KMS-11 (cell line): Measurements from ENCODE around the gene STMP1.
"Not testable (repeated sequence)": the region's sequence is repeated elsewhere in the genome, so short reads cannot be mapped to it uniquely, and the experiment has no call there.

Source experiments
- H2AFZ ChIP-seq: fragments of 200-600 bp; sonication (generic); 2 replicates; pipeline ENCODE4 v1.6.1; 2016; ENCODE audit warnings: antibody characterized with exemption, mixed run types, low read depth
- H3K27ac ChIP-seq: fragments of 200-600 bp; sonication (generic); 2 replicates; pipeline ENCODE4 v1.6.1; 2016; ENCODE audit warnings: mild to moderate bottlenecking, mixed run types
- H3K27me3 ChIP-seq: fragments of 200-600 bp; sonication (generic); 2 replicates; pipeline ENCODE4 v1.6.1; 2017; ENCODE audit warnings: mild to moderate bottlenecking, low read depth, mixed run types, moderate library complexity; ENCODE audit not compliant: insufficient read depth
- H3K36me3 ChIP-seq: fragments of 200-600 bp; sonication (generic); 2 replicates; pipeline ENCODE4 v1.6.1; 2017; ENCODE audit warnings: mild to moderate bottlenecking, mixed run types; ENCODE audit not compliant: insufficient read depth
- H3K4me1 ChIP-seq: fragments of 200-600 bp; sonication (generic); 2 replicates; pipeline ENCODE4 v1.6.1; 2016; ENCODE audit warnings: mild to moderate bottlenecking, low read depth, mixed run types; ENCODE audit not compliant: poor library complexity, severe bottlenecking
- H3K4me2 ChIP-seq: fragments of 200-600 bp; sonication (generic); 2 replicates; pipeline ENCODE4 v1.7.0; 2016; ENCODE audit warnings: mild to moderate bottlenecking, mixed run types
- H3K4me3 ChIP-seq: fragments of 200-600 bp; sonication (generic); IDR thresholded peaks from 2 replicates; pipeline ENCODE4 v1.6.1; 2017; ENCODE audit warnings: low read depth, low read length, mixed read lengths; ENCODE audit not compliant: insufficient read depth
- H3K79me2 ChIP-seq: fragments of 200-600 bp; sonication (generic); 2 replicates; pipeline ENCODE4 v1.6.1; 2016; ENCODE audit warnings: low read depth, mixed run types; ENCODE audit not compliant: insufficient read depth
- H3K9ac ChIP-seq: fragments of 200-600 bp; sonication (generic); 2 replicates; pipeline ENCODE4 v1.6.1; 2016; ENCODE audit warnings: mild to moderate bottlenecking, mixed run types
- H4K20me1 ChIP-seq: fragments of 200-600 bp; sonication (generic); 2 replicates; pipeline ENCODE4 v1.6.1; 2016; ENCODE audit warnings: mild to moderate bottlenecking, mixed run types; ENCODE audit not compliant: insufficient read depth
- TF ChIP-seq, protein P1 (sequence below): fragments of 200-600 bp; sonication (generic); conservative IDR thresholded peaks from 2 replicates; pipeline ENCODE4 v1.6.1; 2017; ENCODE audit warnings: low read depth, mild to moderate bottlenecking, antibody characterized with exemption, low read length, moderate library complexity, mixed read lengths

STMP1 gene

GRCh38 chr7:135666156-135666555, 3.8 kb downstream of the STMP1 start:
- no peak overlapping the region for H3K9ac ChIP-seq
- H3K27ac ChIP-seq = no peak overlapping the region
- TF ChIP-seq, protein P1, sequence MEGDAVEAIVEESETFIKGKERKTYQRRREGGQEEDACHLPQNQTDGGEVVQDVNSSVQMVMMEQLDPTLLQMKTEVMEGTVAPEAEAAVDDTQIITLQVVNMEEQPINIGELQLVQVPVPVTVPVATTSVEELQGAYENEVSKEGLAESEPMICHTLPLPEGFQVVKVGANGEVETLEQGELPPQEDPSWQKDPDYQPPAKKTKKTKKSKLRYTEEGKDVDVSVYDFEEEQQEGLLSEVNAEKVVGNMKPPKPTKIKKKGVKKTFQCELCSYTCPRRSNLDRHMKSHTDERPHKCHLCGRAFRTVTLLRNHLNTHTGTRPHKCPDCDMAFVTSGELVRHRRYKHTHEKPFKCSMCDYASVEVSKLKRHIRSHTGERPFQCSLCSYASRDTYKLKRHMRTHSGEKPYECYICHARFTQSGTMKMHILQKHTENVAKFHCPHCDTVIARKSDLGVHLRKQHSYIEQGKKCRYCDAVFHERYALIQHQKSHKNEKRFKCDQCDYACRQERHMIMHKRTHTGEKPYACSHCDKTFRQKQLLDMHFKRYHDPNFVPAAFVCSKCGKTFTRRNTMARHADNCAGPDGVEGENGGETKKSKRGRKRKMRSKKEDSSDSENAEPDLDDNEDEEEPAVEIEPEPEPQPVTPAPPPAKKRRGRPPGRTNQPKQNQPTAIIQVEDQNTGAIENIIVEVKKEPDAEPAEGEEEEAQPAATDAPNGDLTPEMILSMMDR = no peak
- H3K27me3 ChIP-seq = no peaks in the 10 kb centered on the region
- H2AFZ ChIP-seq = no peak overlapping the region
- H3K36me3 ChIP-seq = no peaks in the 10 kb centered on the region
- H3K4me1 ChIP-seq = peaks cover 17% of the 10 kb centered on the region
- peaks cover 44% of the 10 kb centered on the region; the same call in 1 of the 2 replicates for H3K79me2 ChIP-seq
- no peak overlapping the region for H3K4me3 ChIP-seq
- H4K20me1 ChIP-seq = no peaks in the 10 kb centered on the region
- no peak overlapping the region for H3K4me2 ChIP-seq

DNA sequence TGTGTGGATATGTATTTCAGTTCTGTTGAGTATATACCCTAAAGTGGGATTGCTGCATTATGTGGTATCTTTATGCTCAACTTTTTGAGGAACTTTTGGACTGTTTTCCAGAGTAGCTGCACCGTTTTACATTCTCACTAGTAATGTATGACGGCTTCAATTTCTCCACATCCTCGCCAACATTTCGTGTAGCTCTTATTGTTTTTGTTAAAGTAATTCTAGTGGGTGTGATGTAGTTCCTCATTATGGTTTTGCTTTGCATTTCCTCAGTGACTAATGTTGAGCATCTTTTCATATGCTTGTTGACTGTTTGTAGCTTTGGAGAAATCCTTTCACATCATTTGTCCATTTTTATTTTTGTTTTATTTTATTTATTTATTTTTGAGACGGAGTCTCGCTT, 4.5 kb downstream of the STMP1 start:
- Histone ChIP-seq H4K20me1 (no peaks in the 10 kb centered on the region), H3K4me3 (no peak overlapping the region), H3K79me2 (peaks cover 44% of the 10 kb centered on the region; the same call in 1 of the 2 replicates), H3K27me3 (no peaks in the 10 kb centered on the region), H3K36me3 (no peaks in the 10 kb centered on the region), H3K4me1 (peaks cover 17% of the 10 kb centered on the region), H3K9ac (no peak overlapping the region), H3K4me2 (no peak overlapping the region), H3K27ac (no peak overlapping the region), H2AFZ (no peak overlapping the region)
- TF ChIP-seq, protein P1 = no peak

GRCh38 chr7:135667626-135668025, 5.3 kb downstream of the STMP1 start:
- not testable (repeated sequence) for H3K9ac ChIP-seq, H3K27me3 ChIP-seq, H4K20me1 ChIP-seq, H3K4me3 ChIP-seq, H3K27ac ChIP-seq, H3K36me3 ChIP-seq, H2AFZ ChIP-seq, H3K4me2 ChIP-seq
- Histone ChIP-seq H3K4me1 (peaks cover 22% of the 10 kb centered on the region), H3K79me2 (peaks cover 42% of the 10 kb centered on the region; the same call in 1 of the 2 replicates)

DNA sequence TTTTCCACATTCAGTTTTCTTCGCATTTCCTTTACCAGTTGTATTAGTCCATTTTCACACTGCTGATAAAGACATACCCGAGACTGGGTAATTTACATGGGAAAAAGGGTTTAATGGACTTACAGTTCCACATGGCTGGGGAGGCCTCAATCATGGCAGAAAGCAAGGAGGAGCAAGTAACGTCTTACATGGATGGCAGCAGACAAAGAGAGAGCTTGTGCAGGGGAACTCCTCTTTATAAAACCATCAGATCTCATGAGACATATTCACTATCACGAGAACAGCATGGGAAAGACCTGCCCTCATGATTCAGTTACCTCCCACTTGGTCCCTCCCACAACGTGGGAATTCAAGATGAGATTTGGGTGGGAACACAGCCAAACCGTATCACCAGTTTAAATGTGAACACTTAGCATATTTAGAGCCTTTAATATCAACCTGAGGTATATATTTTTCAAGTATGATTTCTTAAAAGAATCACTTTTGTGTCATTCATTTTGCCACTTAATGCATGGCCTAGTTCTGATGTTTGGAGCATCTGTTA, 6.6 kb downstream of the STMP1 start:
- Histone ChIP-seq H3K79me2 (peaks cover 29% of the 10 kb centered on the region; the same call in 1 of the 2 replicates), H3K4me1 (peaks cover 19% of the 10 kb centered on the region)
- not testable (repeated sequence) for H2AFZ ChIP-seq, H3K4me2 ChIP-seq, H3K9ac ChIP-seq, H3K36me3 ChIP-seq, H3K27ac ChIP-seq, H4K20me1 ChIP-seq, H3K4me3 ChIP-seq, H3K27me3 ChIP-seq

DNA sequence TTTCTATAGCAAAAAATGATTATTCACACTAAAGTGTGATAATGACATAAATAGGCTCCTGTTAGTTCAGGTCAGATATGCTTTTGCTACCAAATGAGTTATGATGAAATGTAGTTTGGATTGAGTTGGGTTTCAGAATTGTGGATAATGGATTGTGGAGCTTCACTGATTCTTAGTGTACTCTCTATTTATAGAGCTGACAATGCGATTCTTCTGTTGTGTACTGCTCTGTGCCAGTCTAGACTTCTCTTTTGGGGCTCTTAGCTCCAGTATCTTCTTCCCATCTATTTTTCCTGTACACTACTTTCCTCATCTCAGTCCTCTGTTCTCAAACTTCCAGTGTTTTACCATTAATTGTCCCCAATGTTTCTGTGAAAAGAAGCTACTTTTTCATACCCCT, 7.5 kb downstream of the STMP1 start:
- TF ChIP-seq, protein P1 = no peak
- no peaks in the 10 kb centered on the region for H4K20me1 ChIP-seq
- H3K4me3 ChIP-seq = no peak overlapping the region
- H3K4me1 ChIP-seq = peaks cover 19% of the 10 kb centered on the region
- H3K79me2 ChIP-seq = peaks cover 28% of the 10 kb centered on the region; the same call in 1 of the 2 replicates
- no peak overlapping the region for H3K27ac ChIP-seq
- H3K4me2 ChIP-seq = no peak overlapping the region
- no peak overlapping the region for H2AFZ ChIP-seq
- no peaks in the 10 kb centered on the region for H3K36me3 ChIP-seq
- no peak overlapping the region for H3K9ac ChIP-seq
- H3K27me3 ChIP-seq = no peaks in the 10 kb centered on the region
